ENCODE results near the gene NPDC1. TPM values are rescaled to one million over a fixed set of nuclear protein-coding genes. Genes with fewer than 3 reads are reported as not detected.

NPDC1 gene
- total RNA-seq, 1 donor from 2014 or later: 68.0 TPM

GRCh38 chr9:137020771-137021567, 25.0 kb downstream of the NPDC1 start:
- H3K27me3 Mint-ChIP-seq: no peaks in the 10 kb centered on the region
- no peak overlapping the region for H3K4me3 Mint-ChIP-seq
- no peak for TF ChIP-seq CTCF (conservative IDR thresholded peaks at IDR 0.05)
- no peak for DNase-seq (ENCODE audit: extremely low spot score, unreplicated experiment)
- no peaks in the 10 kb centered on the region for H3K9me3 Mint-ChIP-seq
- no peak overlapping the region for H3K27ac Mint-ChIP-seq
- peaks cover 3% of the 10 kb centered on the region for H3K36me3 Mint-ChIP-seq
- H3K4me1 Mint-ChIP-seq (ENCODE audit: unreplicated experiment): no peaks in the 10 kb centered on the region

DNA sequence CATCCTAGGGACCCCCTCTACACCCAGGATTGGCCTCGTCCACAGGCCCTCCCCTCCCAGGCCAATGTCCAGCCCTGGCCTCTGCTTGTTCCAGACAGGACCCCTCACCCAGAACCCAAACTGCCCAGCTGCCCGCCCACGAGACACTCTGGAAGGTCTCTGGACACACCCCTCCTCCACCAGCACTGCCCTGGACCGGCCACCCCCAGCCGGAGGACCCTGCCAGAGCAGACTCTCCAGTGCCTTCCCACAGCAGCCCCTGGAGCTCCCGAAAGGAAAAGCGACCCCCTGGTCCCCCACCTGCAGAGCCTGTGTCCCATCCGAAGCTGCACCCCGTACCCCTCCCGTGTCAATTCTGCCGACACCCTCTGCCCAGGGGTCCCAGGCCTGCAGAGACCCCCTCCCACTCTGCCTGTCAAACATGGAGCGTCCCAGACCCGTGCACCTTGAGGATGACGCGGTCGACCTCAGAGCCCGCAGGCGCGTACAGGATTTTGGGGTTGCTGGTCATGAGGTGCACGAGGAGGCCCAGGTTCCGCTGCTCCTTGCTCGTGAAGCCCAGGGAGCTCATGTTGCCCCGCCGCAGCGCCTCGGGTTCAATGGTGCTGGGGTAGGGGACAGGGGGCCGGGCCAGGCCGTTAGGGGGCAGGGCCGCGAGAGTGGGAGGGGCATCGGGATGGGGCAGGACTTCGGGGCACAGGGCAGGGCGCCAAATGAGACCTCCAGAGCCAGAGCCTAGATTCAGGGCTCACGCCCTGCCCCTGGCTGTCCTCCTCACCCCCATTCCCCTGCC, 25.9 kb downstream of the NPDC1 start:
- H3K27ac Mint-ChIP-seq: no peak overlapping the region
- no peaks in the 10 kb centered on the region for H3K9me3 Mint-ChIP-seq
- no peak for TF ChIP-seq CTCF (conservative IDR thresholded peaks at IDR 0.05)
- H3K4me1 Mint-ChIP-seq (ENCODE audit: unreplicated experiment): no peaks in the 10 kb centered on the region
- H3K27me3 Mint-ChIP-seq: no peaks in the 10 kb centered on the region
- no peak overlapping the region for H3K4me3 Mint-ChIP-seq
- no peak for DNase-seq (ENCODE audit: extremely low spot score, unreplicated experiment)
- peaks cover 3% of the 10 kb centered on the region for H3K36me3 Mint-ChIP-seq

- H3K9me3 Mint-ChIP-seq: no peaks in the 10 kb centered on the region
- TF ChIP-seq CTCF (conservative IDR thresholded peaks at IDR 0.05): no peak
- H3K36me3 Mint-ChIP-seq: peaks cover 3% of the 10 kb centered on the region
- no peak overlapping the region for H3K4me3 Mint-ChIP-seq
- no peaks in the 10 kb centered on the region for H3K27me3 Mint-ChIP-seq
- no peaks in the 10 kb centered on the region for H3K4me1 Mint-ChIP-seq (ENCODE audit: unreplicated experiment)
- DNase-seq (ENCODE audit: extremely low spot score, unreplicated experiment): no peak
- no peak overlapping the region for H3K27ac Mint-ChIP-seq
Observed at GRCh38 chr9:137018761-137019559, 27.0 kb downstream of the NPDC1 start.

- Mint-ChIP-seq H3K27me3 (no peaks in the 10 kb centered on the region), H3K27ac (no peak overlapping the region), H3K4me3 (no peak overlapping the region), H3K9me3 (no peaks in the 10 kb centered on the region), H3K4me1 (ENCODE audit: unreplicated experiment) (no peaks in the 10 kb centered on the region), H3K36me3 (peaks cover 3% of the 10 kb centered on the region)
- no peak for DNase-seq (ENCODE audit: extremely low spot score, unreplicated experiment)
- TF ChIP-seq CTCF (conservative IDR thresholded peaks at IDR 0.05): no peak
Observed at GRCh38 chr9:137017791-137018497, 28.0 kb downstream of the NPDC1 start.

DNA sequence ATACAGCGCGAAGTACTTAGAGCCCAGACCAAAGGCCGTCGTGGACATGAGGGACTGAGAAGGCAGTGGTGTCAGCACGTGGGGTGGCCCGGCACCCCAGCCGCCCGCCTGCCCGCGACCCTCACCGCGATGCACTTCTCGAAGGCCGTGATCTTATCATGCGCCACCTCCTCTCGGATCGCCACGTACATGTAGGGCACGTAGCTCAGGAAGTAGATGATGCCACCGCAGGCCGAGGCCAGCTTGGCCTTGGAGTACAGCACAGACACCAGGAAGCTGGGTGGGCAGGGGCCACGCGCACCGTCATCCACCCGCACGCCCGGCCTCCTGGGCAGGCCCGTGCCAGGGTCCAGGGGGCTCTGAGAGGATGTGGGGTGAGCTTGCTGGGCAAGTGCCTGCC, 28.9 kb downstream of the NPDC1 start:
- DNase-seq (ENCODE audit: extremely low spot score, unreplicated experiment): no peak
- no peaks in the 10 kb centered on the region for H3K4me1 Mint-ChIP-seq (ENCODE audit: unreplicated experiment)
- no peaks in the 10 kb centered on the region for H3K9me3 Mint-ChIP-seq
- no peaks in the 10 kb centered on the region for H3K27me3 Mint-ChIP-seq
- TF ChIP-seq CTCF (conservative IDR thresholded peaks at IDR 0.05): no peak
- no peak overlapping the region for H3K27ac Mint-ChIP-seq
- no peak overlapping the region for H3K4me3 Mint-ChIP-seq
- H3K36me3 Mint-ChIP-seq: peaks cover 3% of the 10 kb centered on the region

Data from type B pancreatic cell (in vitro differentiated cells).